ENCODE measurements around the gene ME2. TPM values are rescaled to one million over a fixed set of nuclear protein-coding genes. Genes with fewer than 3 reads are reported as not detected.

Gene ME2
- total RNA-seq, 1 donor from 2014 or later: 51.8 TPM

GRCh38 chr18:50859793-50860555 lies 18.9 kb upstream of the ME2 start:
- H3K9me3 Mint-ChIP-seq (ENCODE audit: low read depth): no peaks in the 10 kb centered on the region
- no peaks in the 10 kb centered on the region for H3K36me3 Mint-ChIP-seq (ENCODE audit: insufficient read depth)
- H3K27me3 Mint-ChIP-seq: peaks cover 3% of the 10 kb centered on the region
- peaks cover 8% of the 10 kb centered on the region for H3K4me1 Mint-ChIP-seq (ENCODE audit: low read depth)
- TF ChIP-seq CTCF (IDR thresholded peaks at IDR 0.05; ENCODE audit: unreplicated experiment): no peak
- H3K27ac Mint-ChIP-seq: peak overlapping the region; percentile 33
- DNase-seq (ENCODE audit: low spot score, unreplicated experiment): no peak
- H3K4me3 Mint-ChIP-seq (ENCODE audit: low read depth): no peak overlapping the region

- no peaks in the 10 kb centered on the region for H3K36me3 Mint-ChIP-seq (ENCODE audit: insufficient read depth)
- no peak overlapping the region for H3K27ac Mint-ChIP-seq
- H3K27me3 Mint-ChIP-seq: peaks cover 3% of the 10 kb centered on the region
- no peaks in the 10 kb centered on the region for H3K9me3 Mint-ChIP-seq (ENCODE audit: low read depth)
- DNase-seq (ENCODE audit: low spot score, unreplicated experiment): no peak
- H3K4me3 Mint-ChIP-seq (ENCODE audit: low read depth): no peak overlapping the region
- peaks cover 8% of the 10 kb centered on the region for H3K4me1 Mint-ChIP-seq (ENCODE audit: low read depth)
- TF ChIP-seq CTCF (IDR thresholded peaks at IDR 0.05; ENCODE audit: unreplicated experiment): no peak
Observed at GRCh38 chr18:50861617-50862016, 17.3 kb upstream of the ME2 start.

- DNase-seq (ENCODE audit: low spot score, unreplicated experiment): no peak
- peaks cover 8% of the 10 kb centered on the region for H3K4me1 Mint-ChIP-seq (ENCODE audit: low read depth)
- H3K36me3 Mint-ChIP-seq (ENCODE audit: insufficient read depth): no peaks in the 10 kb centered on the region
- H3K27me3 Mint-ChIP-seq: peaks cover 3% of the 10 kb centered on the region
- H3K4me3 Mint-ChIP-seq (ENCODE audit: low read depth): no peak overlapping the region
- H3K27ac Mint-ChIP-seq: no peak overlapping the region
- H3K9me3 Mint-ChIP-seq (ENCODE audit: low read depth): no peaks in the 10 kb centered on the region
- no peak for TF ChIP-seq CTCF (IDR thresholded peaks at IDR 0.05; ENCODE audit: unreplicated experiment)
Observed at GRCh38 chr18:50862401-50862800, 16.5 kb upstream of the ME2 start.

- H3K4me1 Mint-ChIP-seq (ENCODE audit: low read depth): peaks cover 8% of the 10 kb centered on the region
- no peaks in the 10 kb centered on the region for H3K9me3 Mint-ChIP-seq (ENCODE audit: low read depth)
- no peaks in the 10 kb centered on the region for H3K36me3 Mint-ChIP-seq (ENCODE audit: insufficient read depth)
- H3K4me3 Mint-ChIP-seq (ENCODE audit: low read depth): no peak overlapping the region
- H3K27ac Mint-ChIP-seq: no peak overlapping the region
- no peak for TF ChIP-seq CTCF (IDR thresholded peaks at IDR 0.05; ENCODE audit: unreplicated experiment)
- DNase-seq (ENCODE audit: low spot score, unreplicated experiment): no peak
- no peaks in the 10 kb centered on the region for H3K27me3 Mint-ChIP-seq
Observed at GRCh38 chr18:50863840-50864375, 15.0 kb upstream of the ME2 start.

- Mint-ChIP-seq H3K4me3 (ENCODE audit: low read depth) (no peak overlapping the region), H3K36me3 (ENCODE audit: insufficient read depth) (no peaks in the 10 kb centered on the region), H3K27me3 (no peaks in the 10 kb centered on the region), H3K4me1 (ENCODE audit: low read depth) (peaks cover 3% of the 10 kb centered on the region), H3K27ac (no peak overlapping the region), H3K9me3 (ENCODE audit: low read depth) (no peaks in the 10 kb centered on the region)
- DNase-seq (ENCODE audit: low spot score, unreplicated experiment): no peak
- TF ChIP-seq CTCF (IDR thresholded peaks at IDR 0.05; ENCODE audit: unreplicated experiment): peak; percentile 11
Observed at GRCh38 chr18:50866765-50867164, 12.2 kb upstream of the ME2 start.
